HCT116 (cell line): ENCODE measurements around the gene RORB. TPM values are rescaled to one million over a fixed set of nuclear protein-coding genes. Genes with fewer than 3 reads are reported as not detected.

Experiments
- ATAC-seq: fragments of 200-7000 bp; cut with Tn5 transposase; 2 replicates; pipeline ENCODE4 v1.9.1; 2020; ENCODE audit warnings: mild to moderate bottlenecking, moderate library complexity
- BruUV-seq: library from RNA; stranded (reverse); fragments of 400-500 nt; replicated peaks from 2 replicates; lab custom pipeline; 2021; lab: Mats Ljungman, UMichigan
- CTCF ChIA-PET: fragments of 300-600 bp; sonication (Branson Sonifier 250); formaldehyde crosslinking; loops from one replicate; lab custom pipeline; 2021; ENCODE audit warnings: antibody characterized with exemption; lab: Charles Lee
- POLR2A ChIA-PET: fragments of 300-600, 350-600 bp; sonication (Branson Sonifier 250); formaldehyde crosslinking; loops from one replicate; lab custom pipeline; 2021; ENCODE audit warnings: antibody characterized with exemption; lab: Charles Lee
- RAD21 ChIA-PET, 2 experiments: fragments of 300-600 bp; sonication (Branson Sonifier 250); formaldehyde crosslinking; loops; one replicate each; lab custom pipeline; 2023; ENCODE audit warnings: low total read pairs in 2 of 2; ENCODE audit not compliant: uncharacterized antibody in 2 of 2, unreplicated experiment in 2 of 2, low non-redundant PET in 1 of 2; lab: Charles Lee
- DNase-seq: peaks from one replicate; pipeline ENCODE4 v3.0.0-alpha.2; 2010; ENCODE audit warnings: low read depth, low spot score
- H2AFZ ChIP-seq: fragments of 200-600 bp; shearing (Covaris generic), sonication (generic); 2 replicates; pipeline ENCODE4 v1.6.1; 2017; ENCODE audit warnings: low read depth, mixed run types, mixed read lengths, antibody characterized with exemption, low read length; ENCODE audit not compliant: poor library complexity, severe bottlenecking
- H3K27ac ChIP-seq: 2 replicates; pipeline ENCODE4 v1.5.1; 2012; ENCODE audit warnings: low read depth, low read length
- H3K27me3 ChIP-seq: fragments of 200-600 bp; sonication (generic); 2 replicates; pipeline ENCODE4 v1.6.1; 2016; ENCODE audit warnings: mixed run types, low read length, mixed read lengths; ENCODE audit not compliant: insufficient read depth
- H3K36me3 ChIP-seq, 2 experiments: fragments of 200-500 bp in 1 of 2; fragments of 200-600 bp in 1 of 2; sonication (Bioruptor generic) in 1 of 2; sonication (generic) in 1 of 2; 2 replicates each; pipeline versions ENCODE4 v1.5.1 to v1.6.1; 2014 to 2016; ENCODE audit warnings: low read length in 2 of 2, inconsistent platforms in 1 of 2, mixed read lengths in 1 of 2, mixed run types in 1 of 2; ENCODE audit not compliant: insufficient read depth in 2 of 2, control insufficient read depth in 1 of 2
- H3K4me1 ChIP-seq, 2 experiments: fragments of 200-600 bp in 1 of 2; sonication (generic) in 1 of 2; 2 replicates each; pipeline versions ENCODE4 v1.5.1 to v1.6.1; 2012 to 2017; ENCODE audit warnings: low read length in 2 of 2, inconsistent platforms in 1 of 2, mild to moderate bottlenecking in 1 of 2, mixed read lengths in 1 of 2, mixed run types in 1 of 2, moderate library complexity in 1 of 2; ENCODE audit not compliant: insufficient read depth in 2 of 2, control insufficient read depth in 1 of 2
- H3K4me2 ChIP-seq: fragments of 200-600 bp; sonication (generic); 2 replicates; pipeline ENCODE4 v1.6.1; 2017; ENCODE audit warnings: mixed run types, low read length, mixed read lengths
- H3K4me3 ChIP-seq, 2 experiments: fragments of 200-600 bp in 1 of 2; sonication (generic) in 1 of 2; replicated peaks in 1 of 2; 2 replicates each; pipeline ENCODE4 v1.5.1; 2011 to 2016; ENCODE audit warnings: low read length in 2 of 2, control low read depth in 1 of 2, low read depth in 1 of 2, mild to moderate bottlenecking in 1 of 2, mixed read lengths in 1 of 2, mixed run types in 1 of 2
- H3K79me2 ChIP-seq: fragments of 200-600 bp; sonication (generic); 2 replicates; pipeline ENCODE4 v1.6.1; 2017; ENCODE audit warnings: mild to moderate bottlenecking, mixed run types, low read length, moderate library complexity, mixed read lengths; ENCODE audit not compliant: insufficient read depth
- H3K9ac ChIP-seq: fragments of 200-600 bp; sonication (generic); 2 replicates; pipeline ENCODE4 v1.6.1; 2016; ENCODE audit warnings: low read length, mixed read lengths
- H3K9me2 ChIP-seq: fragments of 200-600 bp; sonication (generic), shearing (Covaris generic); 2 replicates; pipeline ENCODE4 v1.6.1; 2017; ENCODE audit warnings: mixed run types, mild to moderate bottlenecking, moderate library complexity; ENCODE audit not compliant: insufficient read depth
- H3K9me3 ChIP-seq, 2 experiments: fragments of 200-500 bp in 1 of 2; fragments of 200-600 bp in 1 of 2; sonication (Bioruptor generic) in 1 of 2; sonication (generic) in 1 of 2; 2 replicates each; pipeline ENCODE4 v1.6.1; 2014 to 2017; ENCODE audit warnings: low read length in 2 of 2, mixed read lengths in 2 of 2, inconsistent platforms in 1 of 2, low read depth in 1 of 2, mild to moderate bottlenecking in 1 of 2, mixed run types in 1 of 2, moderate library complexity in 1 of 2; ENCODE audit not compliant: control insufficient read depth in 1 of 2, insufficient read depth in 1 of 2
- H4K20me1 ChIP-seq: fragments of 200-600 bp; sonication (generic), shearing (Covaris generic); 2 replicates; pipeline ENCODE4 v1.6.1; 2017; ENCODE audit warnings: mixed run types, mild to moderate bottlenecking, moderate library complexity; ENCODE audit not compliant: insufficient read depth
- ZFX ChIP-seq: fragments of 450-650 bp; IDR thresholded peaks from 2 replicates; pipeline ENCODE4 v1.6.1; 2017
- intact Hi-C: fragments of 100-400 bp; cut with micrococcal nuclease; formaldehyde crosslinking; loops from 2 replicates; pipeline ENCODE4 v1.10.0; 2022
- total RNA-seq: library from RNA; stranded (reverse); gene quantifications from one replicate; pipeline ENCODE4 v1.2.1, GENCODE V29; 2021; ENCODE audit not compliant: unreplicated experiment
- TF ChIP-seq, protein P1 (sequence below): IDR thresholded peaks from 2 replicates; pipeline ENCODE4 v1.6.1; 2012
- TF ChIP-seq, protein P2 (sequence below): IDR thresholded peaks from 2 replicates; pipeline ENCODE4 v1.6.1; 2011; ENCODE audit warnings: mild to moderate bottlenecking, low read length, moderate library complexity; ENCODE audit not compliant: insufficient replicate concordance; ENCODE audit errors: extremely low read depth
- TF ChIP-seq, protein P3 (sequence below): IDR thresholded peaks from 2 replicates; pipeline ENCODE4 v1.6.1; 2012

RORB gene
- total RNA-seq, 1 experiment from 2014 or later: 0.02 TPM

GRCh38 chr9:74555565-74555964 is 58.4 kb downstream of the RORB start:
- no peak overlapping the region for H3K9ac ChIP-seq
- TF ChIP-seq, protein P1, sequence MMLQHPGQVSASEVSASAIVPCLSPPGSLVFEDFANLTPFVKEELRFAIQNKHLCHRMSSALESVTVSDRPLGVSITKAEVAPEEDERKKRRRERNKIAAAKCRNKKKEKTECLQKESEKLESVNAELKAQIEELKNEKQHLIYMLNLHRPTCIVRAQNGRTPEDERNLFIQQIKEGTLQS: no peak
- TF ChIP-seq, protein P2, sequence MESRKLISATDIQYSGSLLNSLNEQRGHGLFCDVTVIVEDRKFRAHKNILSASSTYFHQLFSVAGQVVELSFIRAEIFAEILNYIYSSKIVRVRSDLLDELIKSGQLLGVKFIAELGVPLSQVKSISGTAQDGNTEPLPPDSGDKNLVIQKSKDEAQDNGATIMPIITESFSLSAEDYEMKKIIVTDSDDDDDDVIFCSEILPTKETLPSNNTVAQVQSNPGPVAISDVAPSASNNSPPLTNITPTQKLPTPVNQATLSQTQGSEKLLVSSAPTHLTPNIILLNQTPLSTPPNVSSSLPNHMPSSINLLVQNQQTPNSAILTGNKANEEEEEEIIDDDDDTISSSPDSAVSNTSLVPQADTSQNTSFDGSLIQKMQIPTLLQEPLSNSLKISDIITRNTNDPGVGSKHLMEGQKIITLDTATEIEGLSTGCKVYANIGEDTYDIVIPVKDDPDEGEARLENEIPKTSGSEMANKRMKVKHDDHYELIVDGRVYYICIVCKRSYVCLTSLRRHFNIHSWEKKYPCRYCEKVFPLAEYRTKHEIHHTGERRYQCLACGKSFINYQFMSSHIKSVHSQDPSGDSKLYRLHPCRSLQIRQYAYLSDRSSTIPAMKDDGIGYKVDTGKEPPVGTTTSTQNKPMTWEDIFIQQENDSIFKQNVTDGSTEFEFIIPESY: no peak
- TF ChIP-seq, protein P3, sequence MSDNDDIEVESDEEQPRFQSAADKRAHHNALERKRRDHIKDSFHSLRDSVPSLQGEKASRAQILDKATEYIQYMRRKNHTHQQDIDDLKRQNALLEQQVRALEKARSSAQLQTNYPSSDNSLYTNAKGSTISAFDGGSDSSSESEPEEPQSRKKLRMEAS: no peak
- CTCF ChIA-PET: no interaction called here
- DNase-seq (no peak), ATAC-seq (no peak)
- no peaks in the 10 kb centered on the region for H3K9me3 ChIP-seq
- no peaks in the 10 kb centered on the region for H4K20me1 ChIP-seq
- H3K36me3 ChIP-seq: no peaks in the 10 kb centered on the region
- peaks cover 9% of the 10 kb centered on the region for H3K27me3 ChIP-seq
- RAD21 ChIA-PET: no interaction called here
- no peak overlapping the region for H3K4me2 ChIP-seq
- H3K27ac ChIP-seq: no peak overlapping the region
- no TSS peak for BruUV-seq
- H3K9me2 ChIP-seq: no peaks in the 10 kb centered on the region
- intact Hi-C loops: no loop called here
- no peaks in the 10 kb centered on the region for H3K79me2 ChIP-seq
- H3K4me3 ChIP-seq: no peak overlapping the region
- POLR2A ChIA-PET: no interaction called here
- H3K4me1 ChIP-seq: no peaks in the 10 kb centered on the region
- no peak overlapping the region for H2AFZ ChIP-seq

- H3K9me3 ChIP-seq: no peaks in the 10 kb centered on the region
- no peak overlapping the region for H3K4me3 ChIP-seq
- H2AFZ ChIP-seq: no peak overlapping the region
- BruUV-seq: no TSS peak
- no peak for TF ChIP-seq ZFX
- peaks cover 11% of the 10 kb centered on the region for H3K27me3 ChIP-seq
- intact Hi-C loops: no loop called here
- CTCF ChIA-PET: no interaction called here
- no peaks in the 10 kb centered on the region for H4K20me1 ChIP-seq
- H3K9ac ChIP-seq: no peak overlapping the region
- RAD21 ChIA-PET: no interaction called here
- no peaks in the 10 kb centered on the region for H3K9me2 ChIP-seq
- no peaks in the 10 kb centered on the region for H3K4me1 ChIP-seq
- H3K36me3 ChIP-seq: no peaks in the 10 kb centered on the region
- no peaks in the 10 kb centered on the region for H3K79me2 ChIP-seq
- POLR2A ChIA-PET: no interaction called here
- H3K4me2 ChIP-seq: no peak overlapping the region
- no peak overlapping the region for H3K27ac ChIP-seq
- no peak for DNase-seq
- ATAC-seq: no peak
These were observed 59.5 kb downstream of the RORB start for GRCh38 chr9:74556685-74557084.
